ENCODE data around the gene CYP27B1. TPM values are rescaled to one million over a fixed set of nuclear protein-coding genes. Genes with fewer than 3 reads are reported as not detected.
A peak's percentile ranks its signal among the peaks of the same experiment; 100 is the strongest.

CYP27B1 gene
- total and polyA plus RNA-seq, 4 experiments from 2014 or later = 0.55 to 1.4 (median 0.78) TPM

DNA sequence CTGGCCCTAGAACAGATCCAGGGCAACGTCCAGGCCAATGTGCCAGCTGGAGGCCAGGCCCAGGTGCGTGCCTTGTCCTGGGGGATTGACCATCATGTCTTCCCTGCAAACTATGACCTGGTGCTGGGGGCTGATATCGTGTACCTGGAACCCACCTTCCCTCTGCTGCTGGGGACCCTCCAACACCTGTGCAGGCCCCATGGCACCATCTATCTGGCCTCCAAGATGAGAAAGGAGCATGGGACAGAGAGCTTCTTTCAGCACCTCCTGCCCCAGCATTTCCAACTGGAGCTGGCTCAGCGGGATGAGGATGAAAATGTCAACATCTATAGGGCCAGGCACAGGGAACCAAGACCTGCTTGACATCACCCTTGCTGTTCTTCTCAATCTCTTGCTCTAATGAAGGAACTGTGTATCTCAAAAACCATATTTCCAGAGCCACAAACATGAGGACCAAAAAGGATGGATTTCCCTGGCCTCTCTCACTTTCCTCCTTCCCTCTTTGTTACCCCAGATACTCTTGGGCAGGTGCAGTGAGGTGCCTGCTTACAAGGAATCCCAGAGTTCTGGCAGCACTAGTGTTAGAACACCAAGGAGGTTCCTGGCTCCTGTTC is 13.5 kb upstream of the CYP27B1 start:
- Histone ChIP-seq H3K4me3 (ENCODE audit: low read length in 2 of 2) (no peak overlapping the region), H3K4me1 (ENCODE audit: insufficient read depth, low read length) (peaks cover 59% of the 10 kb centered on the region), H3K9me3 (ENCODE audit: control insufficient read depth in 1 of 2, low read length in 2 of 2) (no peaks in the 10 kb centered on the region), H3K36me3 (ENCODE audit: insufficient read depth, low read length) (peaks cover under 1% of the 10 kb centered on the region), H3K27me3 (ENCODE audit: insufficient read depth, low read length) (no peaks in the 10 kb centered on the region), H3K27ac (ENCODE audit: low read depth, low read length) (peak overlapping the region; percentile 52)
- no peaks in the 10 kb centered on the region for H3K27me3 Mint-ChIP-seq
- H3K9me3 Mint-ChIP-seq = peaks cover 0 to 4% (median 0%) of the 10 kb centered on the region in 8 donors
- H3K4me1 Mint-ChIP-seq = peaks cover 42 to 67% (median 54%) of the 10 kb centered on the region in 4 donors
- H3K27ac Mint-ChIP-seq = peak overlapping the region; percentile 93 to 100 (median 99)
- H3K4me3 Mint-ChIP-seq = peak overlapping the region in 6 of 8 donors; percentile 21 to 100 (median 76)
- ChIA-PET CTCF (ENCODE audit: partially characterized antibody) (interaction anchor here (1.1 to 7.8 kb wide), 9 partner anchors 7 to 124 kb away, joined by 3 to 64 read pairs (median 17); partner anchors contain the start of genes CTDSP2, CYP27B1, EEF1AKMT3 and METTL1), POLR2A (ENCODE audit: partially characterized antibody) (interaction anchor here (0.6 to 7.0 kb wide), 6 partner anchors 14 to 124 kb away, joined by 3 to 45 read pairs (median 10); partner anchors contain the start of genes CYP27B1, MARCHF9 and TSPAN31)
- H3K36me3 Mint-ChIP-seq = peaks cover 9 to 17% of the 10 kb centered on the region in 2 donors
- intact Hi-C loops (cut with micrococcal nuclease) = no loop called here
- DNase-seq = no peak

DNA sequence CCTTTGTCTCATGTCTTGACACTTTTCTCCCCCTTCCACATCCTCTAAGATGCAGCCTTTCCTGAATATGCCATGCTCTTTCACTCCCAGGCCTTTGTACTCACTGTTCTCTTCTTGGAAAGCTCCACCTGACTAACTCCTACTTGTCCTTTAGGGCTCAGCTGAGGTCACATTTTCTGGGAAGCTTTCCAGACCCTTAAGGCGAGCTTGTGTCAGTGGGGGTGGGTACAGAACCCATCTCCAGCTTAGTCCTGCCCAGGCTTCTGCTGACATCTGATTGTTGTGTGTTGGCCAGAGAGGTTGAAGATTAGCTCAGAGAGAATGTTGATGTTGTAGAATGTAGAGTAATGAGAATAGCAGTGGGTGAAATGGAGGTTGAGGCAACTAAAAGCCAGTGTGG is 12.9 kb upstream of the CYP27B1 start:
- H3K27ac Mint-ChIP-seq = peak overlapping the region; percentile 76 to 99 (median 91)
- H3K9me3 Mint-ChIP-seq = peaks cover 0 to 4% (median 0%) of the 10 kb centered on the region in 8 donors
- H3K27ac ChIP-seq (ENCODE audit: low read depth, low read length) = peak overlapping the region; percentile 52
- no peaks in the 10 kb centered on the region for H3K9me3 ChIP-seq (ENCODE audit: control insufficient read depth in 1 of 2, low read length in 2 of 2)
- peaks cover 9 to 17% of the 10 kb centered on the region in 2 donors for H3K36me3 Mint-ChIP-seq
- H3K27me3 ChIP-seq (ENCODE audit: insufficient read depth, low read length) = no peaks in the 10 kb centered on the region
- H3K27me3 Mint-ChIP-seq = no peaks in the 10 kb centered on the region
- DNase-seq = no peak
- peaks cover 59% of the 10 kb centered on the region for H3K4me1 ChIP-seq (ENCODE audit: insufficient read depth, low read length)
- intact Hi-C loops (cut with micrococcal nuclease) = no loop called here
- H3K4me3 ChIP-seq (ENCODE audit: low read length in 2 of 2) = no peak overlapping the region
- no peaks in the 10 kb centered on the region for H3K36me3 ChIP-seq (ENCODE audit: insufficient read depth, low read length)
- peaks cover 42 to 67% (median 54%) of the 10 kb centered on the region in 4 donors for H3K4me1 Mint-ChIP-seq
- ChIA-PET CTCF (ENCODE audit: partially characterized antibody) (interaction anchor here (0.8 to 7.8 kb wide), 9 partner anchors 13 to 125 kb away, joined by 3 to 64 read pairs (median 6); partner anchors contain the start of genes AVIL and CYP27B1), POLR2A (ENCODE audit: partially characterized antibody) (interaction anchor here (0.6 to 7.0 kb wide), 5 partner anchors 14 to 125 kb away, joined by 3 to 45 read pairs (median 12); partner anchors contain the start of genes CDK4, CYP27B1 and MARCHF9)
- H3K4me3 Mint-ChIP-seq = peak overlapping the region in 4 of 8 donors; percentile 10 to 51 (median 27)

DNA sequence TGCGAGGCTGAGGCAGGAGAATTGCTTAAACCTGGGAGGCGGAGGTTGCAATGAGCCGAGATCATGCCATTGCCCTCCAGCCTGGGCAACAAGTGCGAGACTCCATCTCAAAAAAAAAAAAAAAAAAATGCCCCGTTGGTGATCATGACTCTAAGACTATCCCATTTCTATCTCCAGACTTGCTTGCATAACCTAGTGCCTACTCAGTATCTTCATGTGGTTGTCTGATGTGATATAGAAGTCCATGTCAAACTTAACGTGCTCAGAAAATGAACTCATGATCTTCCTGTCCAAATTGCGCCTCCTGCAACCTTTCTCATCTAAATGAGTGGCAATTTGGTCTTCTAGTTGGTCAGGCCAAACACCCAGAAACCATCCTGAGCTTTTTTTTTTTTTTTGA is 11.0 kb upstream of the CYP27B1 start:
- H3K27ac Mint-ChIP-seq = peak overlapping the region in 4 of 7 donors; percentile 21 to 83 (median 40)
- Histone ChIP-seq H3K9me3 (ENCODE audit: control insufficient read depth in 1 of 2, low read length in 2 of 2) (no peaks in the 10 kb centered on the region), H3K4me3 (ENCODE audit: low read length in 2 of 2) (no peak overlapping the region), H3K4me1 (ENCODE audit: insufficient read depth, low read length) (peaks cover 54% of the 10 kb centered on the region), H3K27ac (ENCODE audit: low read depth, low read length) (no peak overlapping the region), H3K27me3 (ENCODE audit: insufficient read depth, low read length) (no peaks in the 10 kb centered on the region), H3K36me3 (ENCODE audit: insufficient read depth, low read length) (no peaks in the 10 kb centered on the region)
- H3K4me3 Mint-ChIP-seq = peak overlapping the region in 2 of 8 donors; percentile 36 to 52
- ChIA-PET POLR2A (ENCODE audit: partially characterized antibody) (interaction anchor here (1.3 kb wide), 1 partner anchor 21 kb away, joined by 3 read pairs; no protein-coding TSS in a partner anchor), CTCF (ENCODE audit: partially characterized antibody) (interaction anchor here (1.2 to 7.8 kb wide), 6 partner anchors 12 to 128 kb away, joined by 3 to 64 read pairs (median 6); no protein-coding TSS in a partner anchor)
- peaks cover 0 to 4% (median 0%) of the 10 kb centered on the region in 8 donors for H3K9me3 Mint-ChIP-seq
- peaks cover 9 to 10% of the 10 kb centered on the region in 2 donors for H3K36me3 Mint-ChIP-seq
- intact Hi-C loops (cut with micrococcal nuclease) = no loop called here
- H3K4me1 Mint-ChIP-seq = peaks cover 36 to 64% (median 48%) of the 10 kb centered on the region in 4 donors
- no peaks in the 10 kb centered on the region for H3K27me3 Mint-ChIP-seq
- DNase-seq = no peak

DNA sequence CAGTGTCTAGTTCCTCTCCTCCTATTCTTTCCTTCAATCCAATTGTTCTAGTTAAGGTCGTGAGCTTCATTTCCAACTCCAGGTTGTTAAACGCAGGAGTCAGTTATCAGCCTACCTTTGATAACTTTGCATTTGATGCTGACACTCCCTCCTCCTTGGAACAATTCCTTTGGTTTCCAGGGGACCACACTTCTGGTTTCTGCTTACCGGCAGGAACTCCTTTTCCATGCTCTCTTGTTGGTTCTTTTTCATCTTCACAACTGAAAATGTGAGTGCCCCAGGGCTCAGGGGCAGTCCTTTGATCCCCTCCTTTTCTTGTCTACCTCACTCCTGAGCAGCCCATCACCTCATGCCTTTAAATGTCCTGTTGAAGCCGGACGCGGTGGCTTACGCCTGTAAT is 10.5 kb upstream of the CYP27B1 start:
- no peaks in the 10 kb centered on the region for H3K9me3 Mint-ChIP-seq
- H3K36me3 Mint-ChIP-seq = peaks cover 6 to 9% of the 10 kb centered on the region in 2 donors

DNA sequence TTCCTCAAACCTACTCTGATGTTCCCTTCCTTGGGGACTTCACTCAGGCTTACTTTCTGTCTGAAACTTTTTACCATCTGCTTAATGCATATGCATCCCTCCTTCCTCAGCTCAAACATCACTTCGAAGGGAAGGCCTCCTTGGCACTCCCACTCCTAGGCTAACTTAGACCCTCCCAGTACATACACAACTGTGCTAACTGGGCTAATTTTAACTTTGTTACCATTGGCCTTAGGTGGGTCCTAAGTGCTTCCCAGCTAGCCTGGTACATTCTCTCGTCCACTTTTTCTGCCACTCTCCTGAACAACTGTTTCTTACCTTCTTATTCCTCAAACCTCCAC is 9.3 kb upstream of the CYP27B1 start:
- no peak for DNase-seq
- peak overlapping the region in 2 of 7 donors; percentile 37 to 51 for H3K27ac Mint-ChIP-seq
- H3K36me3 ChIP-seq (ENCODE audit: insufficient read depth, low read length) = no peaks in the 10 kb centered on the region
- no peak overlapping the region for H3K4me3 ChIP-seq (ENCODE audit: low read length in 2 of 2)
- H3K4me1 ChIP-seq (ENCODE audit: insufficient read depth, low read length) = peaks cover 52% of the 10 kb centered on the region
- peaks cover 9 to 14% of the 10 kb centered on the region in 2 donors for H3K36me3 Mint-ChIP-seq
- POLR2A ChIA-PET (ENCODE audit: partially characterized antibody) = interaction anchor here (1.0 kb wide), 1 partner anchor 10 kb away, joined by 4 read pairs; the partner anchor contains the start of gene CYP27B1
- peaks cover 29 to 59% (median 42%) of the 10 kb centered on the region in 4 donors for H3K4me1 Mint-ChIP-seq
- no peaks in the 10 kb centered on the region for H3K9me3 ChIP-seq (ENCODE audit: control insufficient read depth in 1 of 2, low read length in 2 of 2)
- intact Hi-C loops (cut with micrococcal nuclease) = no loop called here
- H3K27me3 Mint-ChIP-seq = peaks cover 0 to 2% of the 10 kb centered on the region in 2 donors
- H3K27ac ChIP-seq (ENCODE audit: low read depth, low read length) = no peak overlapping the region
- CTCF ChIA-PET (ENCODE audit: partially characterized antibody) = interaction anchor here (1.5 to 2.9 kb wide), 3 partner anchors 17 to 20 kb away, joined by 6 to 15 read pairs (median 10); no protein-coding TSS in a partner anchor
- H3K27me3 ChIP-seq (ENCODE audit: insufficient read depth, low read length) = no peaks in the 10 kb centered on the region
- no peaks in the 10 kb centered on the region for H3K9me3 Mint-ChIP-seq
- peak overlapping the region in 2 of 8 donors; percentile 0 to 3 for H3K4me3 Mint-ChIP-seq

More for the DNA sequence above, 10.5 kb upstream of the CYP27B1 start:
- H3K27ac Mint-ChIP-seq = peak overlapping the region in 1 of 7 donors; percentile 35
- peaks cover 33 to 61% (median 45%) of the 10 kb centered on the region in 4 donors for H3K4me1 Mint-ChIP-seq
- no peak for DNase-seq
- Histone ChIP-seq H3K36me3 (ENCODE audit: insufficient read depth, low read length) (no peaks in the 10 kb centered on the region), H3K4me3 (ENCODE audit: low read length in 2 of 2) (no peak overlapping the region), H3K27ac (ENCODE audit: low read depth, low read length) (no peak overlapping the region), H3K9me3 (ENCODE audit: control insufficient read depth in 1 of 2, low read length in 2 of 2) (no peaks in the 10 kb centered on the region), H3K27me3 (ENCODE audit: insufficient read depth, low read length) (no peaks in the 10 kb centered on the region), H3K4me1 (ENCODE audit: insufficient read depth, low read length) (peaks cover 57% of the 10 kb centered on the region)
- ChIA-PET POLR2A (ENCODE audit: partially characterized antibody) (no interaction called here), CTCF (ENCODE audit: partially characterized antibody) (interaction anchor here (0.7 to 1.5 kb wide), 2 partner anchors 18 to 21 kb away, joined by 3 to 6 read pairs; no protein-coding TSS in a partner anchor)
- intact Hi-C loops (cut with micrococcal nuclease) = no loop called here
- no peak overlapping the region for H3K4me3 Mint-ChIP-seq
- no peaks in the 10 kb centered on the region for H3K27me3 Mint-ChIP-seq

DNA sequence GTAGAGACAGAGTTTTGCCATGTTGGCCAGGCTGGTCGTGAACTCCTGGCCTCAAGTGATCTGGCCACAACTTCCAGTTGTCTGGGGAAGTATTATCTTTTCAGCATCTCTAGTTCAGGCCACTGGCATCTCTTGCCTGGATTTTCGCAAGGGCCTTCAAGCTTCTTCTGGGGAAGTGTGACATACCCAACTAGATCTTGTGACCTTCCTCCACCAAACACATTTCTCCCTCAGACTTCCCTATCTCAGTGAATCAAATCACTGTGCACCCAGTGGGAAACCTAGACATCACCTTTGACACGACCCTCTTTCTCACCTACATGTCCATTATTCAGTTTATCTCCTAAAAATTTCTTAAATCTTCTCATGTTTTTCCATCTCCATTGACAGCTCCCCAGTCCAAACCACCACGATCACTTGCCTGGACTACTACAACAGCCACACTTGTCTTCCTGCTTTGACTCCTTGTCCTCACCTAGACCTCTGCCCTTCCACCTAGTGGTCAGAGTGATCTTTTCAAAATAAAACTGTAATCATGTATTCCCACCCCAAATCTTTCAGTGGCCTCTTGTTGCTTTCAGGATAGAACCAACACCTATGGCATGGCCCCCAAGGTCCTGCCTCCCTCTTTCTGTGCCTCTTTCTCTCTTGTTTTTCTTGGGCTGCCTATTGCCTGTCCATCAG is 8.8 kb upstream of the CYP27B1 start:
- intact Hi-C loops (cut with micrococcal nuclease) = no loop called here
- H3K36me3 Mint-ChIP-seq = peaks cover 9 to 14% of the 10 kb centered on the region in 2 donors
- H3K27me3 Mint-ChIP-seq = peaks cover 0 to 2% of the 10 kb centered on the region in 2 donors
- peaks cover 29 to 54% (median 41%) of the 10 kb centered on the region in 4 donors for H3K4me1 Mint-ChIP-seq
- POLR2A ChIA-PET (ENCODE audit: partially characterized antibody) = interaction anchor here (1.0 kb wide), 2 partner anchors 9 to 19 kb away, joined by 3 to 4 read pairs; partner anchors contain the start of gene CYP27B1
- H3K9me3 ChIP-seq (ENCODE audit: control insufficient read depth in 1 of 2, low read length in 2 of 2) = no peaks in the 10 kb centered on the region
- H3K9me3 Mint-ChIP-seq = no peaks in the 10 kb centered on the region
- CTCF ChIA-PET (ENCODE audit: partially characterized antibody) = interaction anchor here (0.7 to 3.9 kb wide), 6 partner anchors 7 to 173 kb away, joined by 3 to 38 read pairs (median 6); partner anchors contain the start of gene TSFM
- no peak for DNase-seq
- H3K4me1 ChIP-seq (ENCODE audit: insufficient read depth, low read length) = peaks cover 52% of the 10 kb centered on the region
- no peak overlapping the region for H3K27ac ChIP-seq (ENCODE audit: low read depth, low read length)
- H3K4me3 ChIP-seq (ENCODE audit: low read length in 2 of 2) = no peak overlapping the region
- no peaks in the 10 kb centered on the region for H3K36me3 ChIP-seq (ENCODE audit: insufficient read depth, low read length)
- peak overlapping the region in 5 of 8 donors; percentile 0 to 27 (median 6) for H3K4me3 Mint-ChIP-seq
- H3K27me3 ChIP-seq (ENCODE audit: insufficient read depth, low read length) = no peaks in the 10 kb centered on the region
- H3K27ac Mint-ChIP-seq = peak overlapping the region in 3 of 7 donors; percentile 3 to 77 (median 48)

Measured in CD4-positive, alpha-beta memory T cell (primary cell).